Measurements from ENCODE around the gene SLC9A7.

Gene SLC9A7

DNA sequence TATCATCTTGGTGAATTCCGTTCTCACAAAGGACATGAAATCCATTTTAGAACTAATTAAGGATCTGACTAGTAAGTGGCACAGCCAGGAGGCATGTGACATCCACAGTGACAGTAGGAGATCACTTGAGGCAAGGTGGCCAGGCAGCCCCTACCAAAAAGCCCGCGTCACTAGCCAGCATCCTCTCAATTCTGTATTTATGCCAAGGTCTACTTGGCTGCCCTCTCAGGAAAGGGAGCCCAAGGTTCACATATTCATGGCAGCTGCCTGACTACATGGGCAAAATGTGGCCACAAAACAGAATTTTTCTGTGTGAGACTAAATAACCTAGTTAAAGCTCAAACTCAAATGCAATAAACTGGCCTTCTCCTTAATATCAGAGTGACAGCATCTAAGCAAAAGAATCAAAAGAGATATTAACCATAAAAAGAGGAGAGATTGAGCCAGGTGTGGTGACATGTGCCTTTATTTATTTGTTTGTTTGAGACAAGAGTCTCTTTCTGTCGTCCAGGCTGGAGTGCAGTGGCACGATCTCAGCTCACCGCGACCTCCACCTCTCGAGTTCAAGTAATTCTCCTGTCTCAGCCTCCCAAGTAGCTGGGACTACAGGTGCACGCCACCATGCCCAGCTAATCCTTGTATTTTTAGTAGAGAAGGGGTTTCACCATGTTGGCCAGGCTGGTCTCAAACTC is 51.5 kb downstream of the SLC9A7 start:
- no peak overlapping the region for H3K4me3 ChIP-seq (ENCODE audit: low read length)
- DNase-seq (ENCODE audit: low read depth): no peak
- TF ChIP-seq, protein P1, sequence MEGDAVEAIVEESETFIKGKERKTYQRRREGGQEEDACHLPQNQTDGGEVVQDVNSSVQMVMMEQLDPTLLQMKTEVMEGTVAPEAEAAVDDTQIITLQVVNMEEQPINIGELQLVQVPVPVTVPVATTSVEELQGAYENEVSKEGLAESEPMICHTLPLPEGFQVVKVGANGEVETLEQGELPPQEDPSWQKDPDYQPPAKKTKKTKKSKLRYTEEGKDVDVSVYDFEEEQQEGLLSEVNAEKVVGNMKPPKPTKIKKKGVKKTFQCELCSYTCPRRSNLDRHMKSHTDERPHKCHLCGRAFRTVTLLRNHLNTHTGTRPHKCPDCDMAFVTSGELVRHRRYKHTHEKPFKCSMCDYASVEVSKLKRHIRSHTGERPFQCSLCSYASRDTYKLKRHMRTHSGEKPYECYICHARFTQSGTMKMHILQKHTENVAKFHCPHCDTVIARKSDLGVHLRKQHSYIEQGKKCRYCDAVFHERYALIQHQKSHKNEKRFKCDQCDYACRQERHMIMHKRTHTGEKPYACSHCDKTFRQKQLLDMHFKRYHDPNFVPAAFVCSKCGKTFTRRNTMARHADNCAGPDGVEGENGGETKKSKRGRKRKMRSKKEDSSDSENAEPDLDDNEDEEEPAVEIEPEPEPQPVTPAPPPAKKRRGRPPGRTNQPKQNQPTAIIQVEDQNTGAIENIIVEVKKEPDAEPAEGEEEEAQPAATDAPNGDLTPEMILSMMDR (conservative IDR thresholded peaks at IDR 0.05; ENCODE audit: low read depth, low read length): no peak

DNA sequence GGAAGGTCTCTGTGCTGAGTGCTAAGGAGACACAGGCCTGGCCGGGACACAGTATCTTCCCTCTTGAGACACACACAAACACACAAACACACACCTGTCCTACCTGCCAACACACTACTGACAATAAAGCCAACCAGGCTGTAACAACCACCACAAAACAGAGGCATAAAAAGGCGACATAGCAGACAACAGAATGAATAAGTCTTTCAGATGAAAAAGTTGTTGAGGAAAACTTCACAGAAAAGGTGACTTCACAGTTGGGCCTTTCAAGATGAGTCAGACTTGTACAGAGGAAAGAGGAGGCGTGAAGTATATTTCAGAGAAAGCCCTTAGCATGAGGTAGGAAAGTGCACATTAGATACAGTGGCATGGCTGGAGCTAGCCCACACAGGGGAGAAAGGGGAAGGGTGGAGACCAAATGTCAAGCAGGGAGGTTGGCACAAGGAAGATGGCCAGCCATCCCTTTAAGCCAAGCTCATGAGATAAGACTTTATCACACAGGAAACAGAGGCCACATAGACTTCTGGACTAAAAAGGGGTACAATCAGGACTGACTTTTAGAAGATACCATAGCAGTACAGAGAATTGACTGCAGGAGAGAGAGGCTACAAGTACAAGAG is 54.0 kb downstream of the SLC9A7 start:
- DNase-seq (ENCODE audit: low read depth): no peak
- H3K4me3 ChIP-seq (ENCODE audit: low read length): no peak overlapping the region
- TF ChIP-seq, protein P1 (conservative IDR thresholded peaks at IDR 0.05; ENCODE audit: low read depth, low read length): no peak

DNA sequence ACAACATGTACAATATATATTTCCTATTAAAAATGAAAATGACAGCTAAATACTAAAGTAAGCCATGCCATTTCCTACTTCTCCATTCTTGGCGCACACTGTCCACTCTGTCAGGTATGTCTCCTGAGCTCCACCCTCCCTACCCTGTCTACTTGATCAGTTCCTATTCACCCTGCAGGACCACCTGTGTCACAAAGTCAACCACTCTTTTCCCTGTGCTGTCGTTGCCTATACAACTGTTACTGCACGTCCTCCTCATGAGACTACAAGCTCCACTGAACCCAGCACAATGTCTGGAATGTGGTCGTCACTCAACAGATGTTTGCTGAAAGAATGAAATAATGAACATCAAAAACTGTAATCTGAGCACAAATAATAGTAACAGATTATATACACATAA is 54.9 kb downstream of the SLC9A7 start:
- DNase-seq (ENCODE audit: low read depth): no peak
- TF ChIP-seq, protein P1 (conservative IDR thresholded peaks at IDR 0.05; ENCODE audit: low read depth, low read length): no peak
- no peak overlapping the region for H3K4me3 ChIP-seq (ENCODE audit: low read length)

DNA sequence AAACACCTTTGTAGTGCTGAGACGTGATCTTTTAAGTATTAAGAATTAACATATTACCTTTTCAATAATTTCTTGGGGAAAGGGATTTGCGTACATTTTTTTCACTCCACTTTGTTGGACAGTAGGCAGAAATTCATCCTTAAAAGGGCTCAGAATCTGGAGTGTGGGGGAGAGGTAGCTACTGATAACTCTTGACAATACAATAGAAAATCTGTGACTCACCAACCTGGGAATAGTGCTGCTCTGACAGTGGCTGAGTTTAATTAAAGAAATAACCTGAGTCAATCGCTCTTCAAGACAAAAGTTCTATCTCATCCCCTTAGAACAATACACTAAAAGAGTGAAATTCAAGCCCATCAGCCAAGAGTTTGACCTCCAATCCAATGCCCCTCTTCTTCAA is 60.2 kb downstream of the SLC9A7 start:
- H3K4me3 ChIP-seq (ENCODE audit: low read length): no peak overlapping the region
- DNase-seq (ENCODE audit: low read depth): no peak
- TF ChIP-seq, protein P1 (conservative IDR thresholded peaks at IDR 0.05; ENCODE audit: low read depth, low read length): no peak

DNA sequence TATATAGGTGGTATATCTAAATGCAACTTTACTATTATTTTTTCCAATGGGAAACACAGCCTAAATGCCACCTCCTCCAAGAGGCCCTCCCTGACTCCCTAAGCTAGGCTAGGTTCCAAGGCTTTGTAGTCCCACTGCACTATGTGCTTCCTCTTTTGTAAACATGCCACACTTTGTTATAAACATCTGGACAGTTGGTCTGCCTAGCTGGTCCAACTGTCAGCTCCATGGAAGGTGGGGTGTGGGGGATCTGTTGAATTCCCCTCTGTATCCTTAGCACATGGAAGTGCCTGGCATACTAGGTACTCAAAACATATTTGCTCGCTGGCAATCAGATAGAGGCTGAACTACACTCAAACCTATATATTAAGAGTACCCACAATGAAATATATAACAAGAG is 63.4 kb downstream of the SLC9A7 start:
- TF ChIP-seq, protein P1 (conservative IDR thresholded peaks at IDR 0.05; ENCODE audit: low read depth, low read length): no peak
- DNase-seq (ENCODE audit: low read depth): no peak
- no peak overlapping the region for H3K4me3 ChIP-seq (ENCODE audit: low read length)

DNA sequence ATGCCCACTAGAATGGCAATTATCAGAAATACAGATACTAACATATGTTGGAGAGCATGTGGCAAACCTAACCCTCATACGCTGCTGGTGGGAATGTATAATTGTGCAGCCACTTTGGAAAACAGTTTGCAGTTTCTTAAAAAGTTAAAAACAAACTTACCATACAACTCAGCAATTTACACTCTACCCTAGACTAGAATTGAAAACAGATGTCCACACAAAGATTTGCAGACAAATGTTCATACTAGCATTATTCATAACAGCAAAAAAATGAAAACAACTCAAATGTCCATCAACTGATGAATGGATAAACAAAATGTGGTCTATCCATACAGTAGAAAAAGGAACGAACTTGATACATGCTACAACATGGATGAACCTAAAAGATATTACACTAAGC is 64.4 kb downstream of the SLC9A7 start:
- TF ChIP-seq, protein P1 (conservative IDR thresholded peaks at IDR 0.05; ENCODE audit: low read depth, low read length): no peak
- H3K4me3 ChIP-seq (ENCODE audit: low read length): no peak overlapping the region
- no peak for DNase-seq (ENCODE audit: low read depth)

DNA sequence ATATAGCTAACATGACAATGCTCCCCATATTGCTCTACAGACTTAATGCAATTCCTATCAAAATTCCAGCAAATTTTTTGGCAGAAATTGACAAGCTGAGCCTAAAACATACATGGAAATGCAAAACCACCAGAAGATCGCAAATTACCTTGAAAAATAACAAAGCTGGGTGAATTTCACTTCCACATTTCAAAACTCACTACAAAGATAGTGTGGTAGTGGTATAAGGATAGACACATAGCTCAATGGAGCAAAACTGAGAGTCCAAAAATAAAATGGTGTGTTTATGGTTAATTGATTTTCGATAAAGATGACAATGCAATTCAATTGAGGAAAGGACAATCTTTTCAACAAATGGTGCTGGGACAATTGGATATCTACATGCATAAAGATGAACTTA is 65.8 kb downstream of the SLC9A7 start:
- no peak for DNase-seq (ENCODE audit: low read depth)
- no peak overlapping the region for H3K4me3 ChIP-seq (ENCODE audit: low read length)
- TF ChIP-seq, protein P1 (conservative IDR thresholded peaks at IDR 0.05; ENCODE audit: low read depth, low read length): no peak
